Liver (tissue), 3 donors: ENCODE measurements around the gene LHFPL3.

Source experiments
- EGR1 ChIP-seq, 2 donors: IDR thresholded peaks; 2 replicates each; pipeline ENCODE4 v1.6.1; 2016 to 2018; ENCODE audit warnings: antibody characterized with exemption in 2 of 2, low read depth in 2 of 2
- FOXA1 ChIP-seq: IDR thresholded peaks from 2 replicates; pipeline ENCODE4 v1.6.1; 2016; ENCODE audit warnings: antibody characterized with exemption
- GABPA ChIP-seq, 2 donors: IDR thresholded peaks in 1 of 2; conservative IDR thresholded peaks in 1 of 2; 2 replicates each; pipeline ENCODE4 v1.6.1; 2016; ENCODE audit warnings: antibody characterized with exemption in 2 of 2, mild to moderate bottlenecking in 1 of 2, moderate library complexity in 1 of 2
- JUND ChIP-seq, 2 donors: IDR thresholded peaks; 2 replicates each; pipeline ENCODE4 v1.6.1; 2016; ENCODE audit warnings: antibody characterized with exemption in 2 of 2
- NR2F2 ChIP-seq: IDR thresholded peaks from 2 replicates; pipeline ENCODE4 v1.6.1; 2016; ENCODE audit warnings: antibody characterized with exemption
- RAD21 ChIP-seq, 2 donors: IDR thresholded peaks; 2 replicates each; pipeline ENCODE4 v1.6.1; 2016; ENCODE audit warnings: antibody characterized with exemption in 2 of 2, mild to moderate bottlenecking in 2 of 2
- SP1 ChIP-seq: IDR thresholded peaks from 2 replicates; pipeline ENCODE4 v1.6.1; 2018; ENCODE audit warnings: antibody characterized with exemption, mild to moderate bottlenecking
- TAF1 ChIP-seq: conservative IDR thresholded peaks from 2 replicates; pipeline ENCODE4 v1.6.1; 2016; ENCODE audit warnings: antibody characterized with exemption, mild to moderate bottlenecking
- YY1 ChIP-seq: IDR thresholded peaks from 2 replicates; pipeline ENCODE4 v1.6.1; 2016; ENCODE audit warnings: antibody characterized with exemption, mild to moderate bottlenecking
- TF ChIP-seq, protein P1 (sequence below): fragments of 150-350 bp; IDR thresholded peaks from 2 replicates; pipeline ENCODE4 v1.5.1; 2017; ENCODE audit warnings: improper control_type of control experiment, low read depth, low read length; ENCODE audit not compliant: missing input control
- TF ChIP-seq, protein P2 (sequence below): IDR thresholded peaks from 2 replicates; pipeline ENCODE4 v1.6.1; 2016; ENCODE audit warnings: antibody characterized with exemption
- TF ChIP-seq, protein P3 (sequence below): IDR thresholded peaks from 2 replicates; pipeline ENCODE4 v1.6.1; 2016; ENCODE audit warnings: antibody characterized with exemption, mild to moderate bottlenecking
- TF ChIP-seq, protein P4 (sequence below): IDR thresholded peaks from 2 replicates; pipeline ENCODE4 v1.6.1; 2016; ENCODE audit warnings: antibody characterized with exemption
- donor health status: healthy.
- donor health status: healthy.

DNA sequence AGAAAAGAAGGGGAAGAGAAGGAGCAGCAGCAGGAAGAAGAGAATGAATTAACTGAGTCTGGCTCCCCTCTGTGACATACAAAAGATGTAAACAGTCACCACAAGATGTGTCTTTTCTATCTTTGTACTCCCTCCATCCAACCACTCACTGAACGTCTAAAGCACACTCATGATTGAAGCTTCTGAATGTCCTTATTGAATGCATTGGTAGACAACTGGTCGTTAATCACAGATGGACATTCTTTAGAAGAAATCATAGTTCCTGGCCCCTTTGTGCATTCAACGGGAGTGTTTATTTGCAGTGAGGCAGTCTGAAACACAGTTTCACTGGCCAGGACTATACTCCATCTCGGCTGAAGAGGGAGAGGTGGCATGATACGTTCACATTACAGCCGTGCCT is 479.3 kb downstream of the LHFPL3 start:
- TF ChIP-seq EGR1 (IDR thresholded peaks at IDR 0.05; ENCODE audit: low read depth in 2 of 2): no peak
- TF ChIP-seq, protein P1, sequence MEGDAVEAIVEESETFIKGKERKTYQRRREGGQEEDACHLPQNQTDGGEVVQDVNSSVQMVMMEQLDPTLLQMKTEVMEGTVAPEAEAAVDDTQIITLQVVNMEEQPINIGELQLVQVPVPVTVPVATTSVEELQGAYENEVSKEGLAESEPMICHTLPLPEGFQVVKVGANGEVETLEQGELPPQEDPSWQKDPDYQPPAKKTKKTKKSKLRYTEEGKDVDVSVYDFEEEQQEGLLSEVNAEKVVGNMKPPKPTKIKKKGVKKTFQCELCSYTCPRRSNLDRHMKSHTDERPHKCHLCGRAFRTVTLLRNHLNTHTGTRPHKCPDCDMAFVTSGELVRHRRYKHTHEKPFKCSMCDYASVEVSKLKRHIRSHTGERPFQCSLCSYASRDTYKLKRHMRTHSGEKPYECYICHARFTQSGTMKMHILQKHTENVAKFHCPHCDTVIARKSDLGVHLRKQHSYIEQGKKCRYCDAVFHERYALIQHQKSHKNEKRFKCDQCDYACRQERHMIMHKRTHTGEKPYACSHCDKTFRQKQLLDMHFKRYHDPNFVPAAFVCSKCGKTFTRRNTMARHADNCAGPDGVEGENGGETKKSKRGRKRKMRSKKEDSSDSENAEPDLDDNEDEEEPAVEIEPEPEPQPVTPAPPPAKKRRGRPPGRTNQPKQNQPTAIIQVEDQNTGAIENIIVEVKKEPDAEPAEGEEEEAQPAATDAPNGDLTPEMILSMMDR: no peak
- TF ChIP-seq, protein P2, sequence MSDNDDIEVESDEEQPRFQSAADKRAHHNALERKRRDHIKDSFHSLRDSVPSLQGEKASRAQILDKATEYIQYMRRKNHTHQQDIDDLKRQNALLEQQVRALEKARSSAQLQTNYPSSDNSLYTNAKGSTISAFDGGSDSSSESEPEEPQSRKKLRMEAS: no peak
- TF ChIP-seq NR2F2: no peak
- no peak for TF ChIP-seq JUND (IDR thresholded peaks at IDR 0.05)
- no peak for TF ChIP-seq FOXA1
- TF ChIP-seq YY1: no peak
- no peak for TF ChIP-seq RAD21 (IDR thresholded peaks at IDR 0.05)
- TF ChIP-seq, protein P3, sequence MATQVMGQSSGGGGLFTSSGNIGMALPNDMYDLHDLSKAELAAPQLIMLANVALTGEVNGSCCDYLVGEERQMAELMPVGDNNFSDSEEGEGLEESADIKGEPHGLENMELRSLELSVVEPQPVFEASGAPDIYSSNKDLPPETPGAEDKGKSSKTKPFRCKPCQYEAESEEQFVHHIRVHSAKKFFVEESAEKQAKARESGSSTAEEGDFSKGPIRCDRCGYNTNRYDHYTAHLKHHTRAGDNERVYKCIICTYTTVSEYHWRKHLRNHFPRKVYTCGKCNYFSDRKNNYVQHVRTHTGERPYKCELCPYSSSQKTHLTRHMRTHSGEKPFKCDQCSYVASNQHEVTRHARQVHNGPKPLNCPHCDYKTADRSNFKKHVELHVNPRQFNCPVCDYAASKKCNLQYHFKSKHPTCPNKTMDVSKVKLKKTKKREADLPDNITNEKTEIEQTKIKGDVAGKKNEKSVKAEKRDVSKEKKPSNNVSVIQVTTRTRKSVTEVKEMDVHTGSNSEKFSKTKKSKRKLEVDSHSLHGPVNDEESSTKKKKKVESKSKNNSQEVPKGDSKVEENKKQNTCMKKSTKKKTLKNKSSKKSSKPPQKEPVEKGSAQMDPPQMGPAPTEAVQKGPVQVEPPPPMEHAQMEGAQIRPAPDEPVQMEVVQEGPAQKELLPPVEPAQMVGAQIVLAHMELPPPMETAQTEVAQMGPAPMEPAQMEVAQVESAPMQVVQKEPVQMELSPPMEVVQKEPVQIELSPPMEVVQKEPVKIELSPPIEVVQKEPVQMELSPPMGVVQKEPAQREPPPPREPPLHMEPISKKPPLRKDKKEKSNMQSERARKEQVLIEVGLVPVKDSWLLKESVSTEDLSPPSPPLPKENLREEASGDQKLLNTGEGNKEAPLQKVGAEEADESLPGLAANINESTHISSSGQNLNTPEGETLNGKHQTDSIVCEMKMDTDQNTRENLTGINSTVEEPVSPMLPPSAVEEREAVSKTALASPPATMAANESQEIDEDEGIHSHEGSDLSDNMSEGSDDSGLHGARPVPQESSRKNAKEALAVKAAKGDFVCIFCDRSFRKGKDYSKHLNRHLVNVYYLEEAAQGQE: no peak
- no peak for TF ChIP-seq GABPA (IDR thresholded peaks at IDR 0.05 in 1 of 2, conservative IDR thresholded peaks at IDR 0.05 in 1 of 2)
- no peak for TF ChIP-seq SP1
- no peak for TF ChIP-seq TAF1
- TF ChIP-seq, protein P4, sequence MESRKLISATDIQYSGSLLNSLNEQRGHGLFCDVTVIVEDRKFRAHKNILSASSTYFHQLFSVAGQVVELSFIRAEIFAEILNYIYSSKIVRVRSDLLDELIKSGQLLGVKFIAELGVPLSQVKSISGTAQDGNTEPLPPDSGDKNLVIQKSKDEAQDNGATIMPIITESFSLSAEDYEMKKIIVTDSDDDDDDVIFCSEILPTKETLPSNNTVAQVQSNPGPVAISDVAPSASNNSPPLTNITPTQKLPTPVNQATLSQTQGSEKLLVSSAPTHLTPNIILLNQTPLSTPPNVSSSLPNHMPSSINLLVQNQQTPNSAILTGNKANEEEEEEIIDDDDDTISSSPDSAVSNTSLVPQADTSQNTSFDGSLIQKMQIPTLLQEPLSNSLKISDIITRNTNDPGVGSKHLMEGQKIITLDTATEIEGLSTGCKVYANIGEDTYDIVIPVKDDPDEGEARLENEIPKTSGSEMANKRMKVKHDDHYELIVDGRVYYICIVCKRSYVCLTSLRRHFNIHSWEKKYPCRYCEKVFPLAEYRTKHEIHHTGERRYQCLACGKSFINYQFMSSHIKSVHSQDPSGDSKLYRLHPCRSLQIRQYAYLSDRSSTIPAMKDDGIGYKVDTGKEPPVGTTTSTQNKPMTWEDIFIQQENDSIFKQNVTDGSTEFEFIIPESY: no peak
